ENCODE data around the gene ZNF791.
A peak's percentile ranks its signal among the peaks of the same experiment; 100 is the strongest.

Gene ZNF791

GRCh38 chr19:12675399-12675798 lies 64.7 kb downstream of the ZNF791 start:
- TF ChIP-seq ZBTB10 (tag by site-specific recombination; IDR thresholded peaks at IDR 0.05) (no peak), ZBTB49 (tag by site-specific recombination; IDR thresholded peaks at IDR 0.05; ENCODE audit: low read depth) (no peak), ZNF664 (tag by site-specific recombination; IDR thresholded peaks at IDR 0.05) (no peak), ZNF10 (tag by site-specific recombination; IDR thresholded peaks at IDR 0.05) (no peak), TRIM28 (IDR thresholded peaks at IDR 0.05; ENCODE audit: borderline replicate concordance, low read length) (no peak), ZNF132 (tag by site-specific recombination; IDR thresholded peaks at IDR 0.05; ENCODE audit: borderline replicate concordance) (no peak), ZNF24 (tag by site-specific recombination; IDR thresholded peaks at IDR 0.05) (no peak)
- Histone ChIP-seq H3K27ac (ENCODE audit: extremely low read depth, low read depth, low read length) (no peak overlapping the region), H3K36me3 (ENCODE audit: control insufficient read depth in 2 of 2, insufficient read depth in 1 of 2, low read length in 2 of 2) (peaks cover 35 to 84% of the 10 kb centered on the region in 2 experiments; a peak in 2 of 3 replicates), H3K4me1 (ENCODE audit: control insufficient read depth, insufficient read depth, low read length) (no peaks in the 10 kb centered on the region), H3K4me3 (ENCODE audit: low read depth, low read length) (no peak overlapping the region), H3K9me3 (ENCODE audit: control insufficient read depth, insufficient read depth, low read depth, low read length) (no peaks in the 10 kb centered on the region)
- ChIA-PET CTCF (interaction anchor here (1.0 kb wide), 1 partner anchor 85 kb away, joined by 4 read pairs; no protein-coding TSS in a partner anchor), POLR2A (no interaction called here)

- CTCF ChIA-PET = interaction anchor here (0.6 to 1.2 kb wide), 5 partner anchors 13 to 752 kb away, joined by 3 to 16 read pairs (median 3); no protein-coding TSS in a partner anchor
- no peak overlapping the region for H3K27ac ChIP-seq (ENCODE audit: extremely low read depth, low read depth, low read length)
- H3K4me3 ChIP-seq (ENCODE audit: low read depth, low read length) = no peak overlapping the region
- H3K9me3 ChIP-seq (ENCODE audit: control insufficient read depth, insufficient read depth, low read depth, low read length) = no peaks in the 10 kb centered on the region
- POLR2A ChIA-PET = interaction anchor here (0.9 kb wide), 2 partner anchors 17 to 20 kb away, joined by 3 read pairs; partner anchors contain the start of gene FBXW9
- TF ChIP-seq ZNF121 (tag by site-specific recombination; IDR thresholded peaks at IDR 0.05) (no peak), ZNF280D (tag by site-specific recombination; IDR thresholded peaks at IDR 0.05) (no peak), ZNF48 (tag by site-specific recombination; IDR thresholded peaks at IDR 0.05) (no peak), IKZF3 (tag by site-specific recombination; IDR thresholded peaks at IDR 0.05) (no peak), ZNF184 (tag by site-specific recombination; IDR thresholded peaks at IDR 0.05) (no peak)
- peaks cover 35 to 78% of the 10 kb centered on the region in 2 experiments; a peak in 2 of 3 replicates for H3K36me3 ChIP-seq (ENCODE audit: control insufficient read depth in 2 of 2, insufficient read depth in 1 of 2, low read length in 2 of 2)
- no peaks in the 10 kb centered on the region for H3K4me1 ChIP-seq (ENCODE audit: control insufficient read depth, insufficient read depth, low read length)
Measured at GRCh38 chr19:12675940-12676339, 65.2 kb downstream of the ZNF791 start.

GRCh38 chr19:12676384-12676792 lies 65.7 kb downstream of the ZNF791 start:
- CTCF ChIA-PET = interaction anchor here (0.6 to 1.2 kb wide), 11 partner anchors 14 to 753 kb away, joined by 3 to 16 read pairs (median 4); partner anchors contain the start of genes ZNF490 and ZNF791
- H3K4me1 ChIP-seq (ENCODE audit: control insufficient read depth, insufficient read depth, low read length) = no peaks in the 10 kb centered on the region
- POLR2A ChIA-PET = interaction anchor here (0.9 to 1.2 kb wide), 3 partner anchors 16 to 204 kb away, joined by 3 read pairs; partner anchors contain the start of gene FBXW9
- H3K27ac ChIP-seq (ENCODE audit: extremely low read depth, low read depth, low read length) = no peak overlapping the region
- H3K4me3 ChIP-seq (ENCODE audit: low read depth, low read length) = no peak overlapping the region
- peaks cover 35 to 78% of the 10 kb centered on the region in 2 experiments; a peak in 2 of 3 replicates for H3K36me3 ChIP-seq (ENCODE audit: control insufficient read depth in 2 of 2, insufficient read depth in 1 of 2, low read length in 2 of 2)
- no peaks in the 10 kb centered on the region for H3K9me3 ChIP-seq (ENCODE audit: control insufficient read depth, insufficient read depth, low read depth, low read length)
- TF ChIP-seq ZBTB17 (tag by site-specific recombination; IDR thresholded peaks at IDR 0.05) = 0 out of 2 replicates have a peak, but pooled peaks have one; percentile 12
- TF ChIP-seq ZIC2 (tag by site-specific recombination; IDR thresholded peaks at IDR 0.05) = peak; percentile 78
- TF ChIP-seq ZNF23 (tag by site-specific recombination; IDR thresholded peaks at IDR 0.05; ENCODE audit: borderline replicate concordance) = no peak
- peak; percentile 78 for TF ChIP-seq ZNF600 (tag by site-specific recombination; IDR thresholded peaks at IDR 0.05)
- TF ChIP-seq ZNF692 (tag by site-specific recombination; IDR thresholded peaks at IDR 0.05) = 0 out of 2 replicates have a peak, but pooled peaks have one; percentile 33
- TF ChIP-seq SP7 (tag by site-specific recombination; IDR thresholded peaks at IDR 0.05) = no peak
- peak; percentile 87 for TF ChIP-seq CTCF (tag by site-specific recombination; IDR thresholded peaks at IDR 0.05)
- TF ChIP-seq ZNF2 (tag by site-specific recombination; IDR thresholded peaks at IDR 0.05) = 0 out of 2 replicates have a peak, but pooled peaks have one; percentile 54

Measured in HEK293 (cell line).